Pancreas (tissue), 10 donors: ENCODE results near the gene KRTAP5-7. TPM values are rescaled to one million over a fixed set of nuclear protein-coding genes. Genes with fewer than 3 reads are reported as not detected.
A peak's percentile ranks its signal among the peaks of the same experiment; 100 is the strongest.
"Not testable (repeated sequence)": the region's sequence is repeated elsewhere in the genome, so short reads cannot be mapped to it uniquely, and the experiment has no call there.

Experiments
- ATAC-seq, 4 donors: fragments of 200-7000 bp; cut with Tn5 transposase; one replicate each; pipeline versions ENCODE4 v1.8.0 to v1.9.1; 2020; ENCODE audit warnings: mild to moderate bottlenecking in 4 of 4, moderate library complexity in 4 of 4
- DNase-seq, 6 donors: peaks; one replicate each; pipeline ENCODE4 v3.0.0-alpha.2; 2020
- FAIRE-seq: peaks from 2 replicates; lab custom pipeline; 2012; peaks lifted over from hg19 to GRCh38; lab: Jason Lieb, UNC
- H3K27ac ChIP-seq, 4 donors: fragments of 200-600 bp; sonication (generic); 1 replicate in 3 of 4; 2 replicates in 1 of 4; pipeline versions ENCODE4 v1.5.0 to v1.8.0; 2020
- H3K27me3 ChIP-seq, 4 donors: fragments of 200-600 bp; one replicate each; pipeline ENCODE4 v1.8.0; 2021
- H3K36me3 ChIP-seq, 3 donors: fragments of 200-600 bp; sonication (generic) in 1 of 3; one replicate each; pipeline versions ENCODE4 v1.5.0 to v1.8.0; 2020 to 2021
- H3K4me1 ChIP-seq, 3 donors: fragments of 200-600 bp; one replicate each; pipeline ENCODE4 v1.8.0; 2021
- H3K4me3 ChIP-seq, 4 donors: fragments of 200-600 bp; sonication (generic) in 2 of 4; one replicate each; pipeline versions ENCODE4 v1.5.0 to v1.8.0; 2020 to 2021
- H3K9me3 ChIP-seq, 4 donors: fragments of 200-600 bp; one replicate each; pipeline ENCODE4 v1.8.0; 2021
- WGBS, 2 donors: extraction: QIAGEN DNeasy Blood & Tissue Kit; methylation state at CpG; one replicate each; pipeline ENCODE4 v1.1.7; 2013; 5-methylcytosine and 5-hydroxymethylcytosine counted together
- intact Hi-C, 3 donors: fragments of 100-400 bp; cut with DNase I; formaldehyde crosslinking; loops; one replicate each; pipeline versions ENCODE4 v1.11.1 to v1.14.2; 2022
- polyA plus RNA-seq, 2 donors: library from polyadenylated mRNA; stranded (reverse); fragments of 200-250 nt; gene quantifications; one replicate each; pipeline ENCODE4 v1.2.3, GENCODE V29; 2013
- total RNA-seq, 6 donors: library from RNA; stranded (reverse); fragmentation: NEBNext Ultra II Directional in 4 of 6; extraction: Animal tissue kit (Norgen Biotek cat#: 25700) in 4 of 6; gene quantifications; one replicate each; pipeline versions ENCODE4 v1.2.1 to v1.2.4, GENCODE V29; 2021 to 2023
- TF ChIP-seq, protein P1 (sequence below), 4 donors: fragments of 200-600 bp; sonication (generic) in 3 of 4; IDR thresholded peaks; one replicate each; pipeline versions ENCODE4 v1.5.0 to v1.8.0; 2021; ENCODE audit warnings: antibody characterized with exemption in 4 of 4
- donor health status: healthy with polysubstance abuse.
- donor health status: DM: no; HTN: no; CAD: no; lungs with moderate emphysema.
- donor health status: DM: no; HTN: no; CAD: no.
- donor health status: control.
- donor health status: control.
- donor health status: Bipolar disorder and iron deficiency.
- donor health status: DM: yes; HTN: yes; CAD: no.
- donor health status: DM: no; HTN: no; CAD: no.
- donor health status: DM: no; HTN: no; CAD: no.
- donor health status: DM: yes; HTN: yes; CAD: no.

Gene KRTAP5-7
- total and polyA plus RNA-seq, 8 donors = 0.12 to 0.19 (median 0.14) TPM; not detected in 4

- FAIRE-seq (no peak), DNase-seq (no peak), ATAC-seq (peak in 3 of 4 donors; percentile 26 to 30 (median 26))
- H3K36me3 ChIP-seq = no peaks in the 10 kb centered on the region
- H3K27me3 ChIP-seq = no peaks in the 10 kb centered on the region
- H3K4me3 ChIP-seq = no peak overlapping the region
- H3K27ac ChIP-seq = no peak overlapping the region
- TF ChIP-seq, protein P1, sequence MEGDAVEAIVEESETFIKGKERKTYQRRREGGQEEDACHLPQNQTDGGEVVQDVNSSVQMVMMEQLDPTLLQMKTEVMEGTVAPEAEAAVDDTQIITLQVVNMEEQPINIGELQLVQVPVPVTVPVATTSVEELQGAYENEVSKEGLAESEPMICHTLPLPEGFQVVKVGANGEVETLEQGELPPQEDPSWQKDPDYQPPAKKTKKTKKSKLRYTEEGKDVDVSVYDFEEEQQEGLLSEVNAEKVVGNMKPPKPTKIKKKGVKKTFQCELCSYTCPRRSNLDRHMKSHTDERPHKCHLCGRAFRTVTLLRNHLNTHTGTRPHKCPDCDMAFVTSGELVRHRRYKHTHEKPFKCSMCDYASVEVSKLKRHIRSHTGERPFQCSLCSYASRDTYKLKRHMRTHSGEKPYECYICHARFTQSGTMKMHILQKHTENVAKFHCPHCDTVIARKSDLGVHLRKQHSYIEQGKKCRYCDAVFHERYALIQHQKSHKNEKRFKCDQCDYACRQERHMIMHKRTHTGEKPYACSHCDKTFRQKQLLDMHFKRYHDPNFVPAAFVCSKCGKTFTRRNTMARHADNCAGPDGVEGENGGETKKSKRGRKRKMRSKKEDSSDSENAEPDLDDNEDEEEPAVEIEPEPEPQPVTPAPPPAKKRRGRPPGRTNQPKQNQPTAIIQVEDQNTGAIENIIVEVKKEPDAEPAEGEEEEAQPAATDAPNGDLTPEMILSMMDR (IDR thresholded peaks at IDR 0.05) = no peak
- intact Hi-C loops = no loop called here
- H3K4me1 ChIP-seq = no peaks in the 10 kb centered on the region
- H3K9me3 ChIP-seq = no peaks in the 10 kb centered on the region
- 70 to 77% methylated on average over 8 of the region's 8 CpGs for WGBS, 2 donors
Measured at GRCh38 chr11:71568704-71569349, 41.8 kb downstream of the KRTAP5-7 start.

- ATAC-seq, H3K4me1 ChIP-seq, H3K27me3 ChIP-seq, H3K36me3 ChIP-seq, H3K4me3 ChIP-seq, intact Hi-C loops, FAIRE-seq, H3K9me3 ChIP-seq, DNase-seq, H3K27ac ChIP-seq: not testable (repeated sequence)
- 84 to 88% methylated on average over 36 of the region's 39 CpGs for WGBS, 2 donors
Measured at GRCh38 chr11:71571101-71571850, 44.2 kb downstream of the KRTAP5-7 start.

DNA sequence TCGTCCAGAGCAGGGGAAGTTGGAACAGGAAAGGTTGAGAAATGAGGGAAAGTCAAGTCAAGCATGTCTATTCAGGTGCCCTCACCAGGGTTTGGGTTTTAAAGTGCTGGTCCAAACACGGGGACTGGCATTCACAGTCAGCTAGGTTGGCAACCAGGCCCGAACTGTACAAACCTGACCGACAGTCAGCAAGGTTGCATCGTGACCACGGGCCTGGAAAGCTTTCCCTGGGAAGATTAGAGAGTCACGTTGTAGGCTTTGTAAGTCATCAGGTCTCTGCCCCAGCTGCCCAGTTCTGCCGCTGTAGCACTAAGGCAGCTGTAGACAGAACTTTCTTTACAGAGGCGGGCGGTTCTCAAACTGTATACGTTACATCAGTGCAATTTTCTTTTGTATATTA lies 45.7 kb downstream of the KRTAP5-7 start:
- DNase-seq (no peak), ATAC-seq (no peak), FAIRE-seq (no peak)
- 84 to 87% methylated on average over 11 of the region's 11 CpGs for WGBS, 2 donors
- TF ChIP-seq, protein P1 (IDR thresholded peaks at IDR 0.05) = no peak
- no peaks in the 10 kb centered on the region for H3K36me3 ChIP-seq
- no peak overlapping the region for H3K27ac ChIP-seq
- intact Hi-C loops = no loop called here
- no peaks in the 10 kb centered on the region for H3K9me3 ChIP-seq
- no peak overlapping the region for H3K4me3 ChIP-seq
- no peaks in the 10 kb centered on the region for H3K27me3 ChIP-seq
- H3K4me1 ChIP-seq = no peaks in the 10 kb centered on the region

GRCh38 chr11:71574418-71574817 lies 47.4 kb downstream of the KRTAP5-7 start:
- FAIRE-seq (no peak), DNase-seq (no peak), ATAC-seq (no peak)
- intact Hi-C loops = no loop called here
- no peaks in the 10 kb centered on the region for H3K9me3 ChIP-seq
- no peaks in the 10 kb centered on the region for H3K4me1 ChIP-seq
- H3K4me3 ChIP-seq = no peak overlapping the region
- WGBS, 2 donors = 63 to 66% methylated on average over 5 of the region's 5 CpGs
- TF ChIP-seq, protein P1 (IDR thresholded peaks at IDR 0.05) = no peak
- no peaks in the 10 kb centered on the region for H3K36me3 ChIP-seq
- no peak overlapping the region for H3K27ac ChIP-seq
- H3K27me3 ChIP-seq = no peaks in the 10 kb centered on the region

GRCh38 chr11:71575723-71576424 lies 48.8 kb downstream of the KRTAP5-7 start:
- Histone ChIP-seq H3K9me3 (no peaks in the 10 kb centered on the region), H3K27ac (no peak overlapping the region), H3K4me1 (no peaks in the 10 kb centered on the region), H3K4me3 (no peak overlapping the region), H3K36me3 (no peaks in the 10 kb centered on the region), H3K27me3 (no peaks in the 10 kb centered on the region)
- WGBS, 2 donors = 83 to 92% methylated on average over 4 of the region's 4 CpGs
- TF ChIP-seq, protein P1 (IDR thresholded peaks at IDR 0.05) = no peak
- intact Hi-C loops = no loop called here
- ATAC-seq (no peak), FAIRE-seq (no peak), DNase-seq (no peak)

DNA sequence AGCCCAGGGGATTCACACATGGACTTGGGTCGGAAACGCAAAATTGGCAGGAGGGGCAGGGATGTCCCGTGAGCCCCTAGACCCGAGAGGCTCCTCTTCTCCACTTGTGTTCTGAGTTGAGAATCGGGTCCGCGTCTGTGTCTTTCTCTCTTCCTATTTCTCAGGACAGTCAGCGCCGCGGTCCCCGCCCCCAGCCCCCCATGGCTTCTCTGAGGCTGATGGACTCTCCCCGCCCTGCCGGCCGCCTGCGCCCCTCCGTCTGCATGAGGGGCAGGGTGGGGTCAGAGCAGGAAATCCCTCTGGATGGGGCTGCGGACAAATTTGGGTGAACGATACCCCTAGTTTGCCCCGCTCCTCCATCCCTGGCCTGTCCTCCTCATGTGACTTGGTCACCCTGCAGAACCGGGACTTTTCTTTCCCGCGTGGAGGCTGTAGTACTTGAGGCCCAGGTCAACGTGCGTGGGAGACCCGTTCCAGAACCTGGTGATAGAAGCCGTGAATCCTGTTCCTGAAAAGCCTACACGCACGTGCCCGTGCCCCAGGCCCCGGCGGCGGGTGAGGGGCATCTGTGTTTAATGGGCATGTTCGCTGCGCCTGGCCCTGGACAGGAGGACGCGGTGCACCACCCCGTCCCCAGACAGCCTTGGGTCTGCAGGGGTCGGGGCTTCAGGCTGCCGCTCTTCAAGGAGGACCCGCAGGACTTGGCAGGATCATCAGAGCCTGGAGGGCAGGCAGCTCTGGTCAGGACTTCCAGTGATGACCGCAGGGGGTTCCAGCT lies 49.8 kb downstream of the KRTAP5-7 start:
- H3K36me3 ChIP-seq, H3K27me3 ChIP-seq, intact Hi-C loops, ATAC-seq, H3K4me1 ChIP-seq, H3K9me3 ChIP-seq, FAIRE-seq, H3K27ac ChIP-seq, H3K4me3 ChIP-seq, DNase-seq: not testable (repeated sequence)
- WGBS, 2 donors = 85 to 90% methylated on average over 34 to 38 of the region's 41 CpGs
